Body of pancreas (tissue), 4 donors: ENCODE measurements around the gene FITM1.

Source experiments
- CTCF ChIP-seq, 7 experiments: fragments of 450-650 bp in 4 of 7; fragments of 200-600 bp in 3 of 7; sonication (generic) in 3 of 7; IDR thresholded peaks; one replicate each; pipeline ENCODE4 v1.5.1; 2016 to 2019; ENCODE audit warnings: antibody characterized with exemption in 7 of 7
- POLR2A ChIP-seq, 3 donors: fragments of 450-650 bp; IDR thresholded peaks; one replicate each; pipeline ENCODE4 v1.6.1; 2016; ENCODE audit warnings: antibody characterized with exemption in 3 of 3, mild to moderate bottlenecking in 2 of 3

- no peak for TF ChIP-seq POLR2A (IDR thresholded peaks at IDR 0.05)
- no peak for TF ChIP-seq CTCF (IDR thresholded peaks at IDR 0.05)
Measured at GRCh38 chr14:24130380-24130716, at the start of gene FITM1.
